ENCODE measurements around the gene UBR1.
"Not testable (repeated sequence)": the region's sequence is repeated elsewhere in the genome, so short reads cannot be mapped to it uniquely, and the experiment has no call there.

Gene UBR1

GRCh38 chr15:43048935-43049334, 56.9 kb downstream of the UBR1 start:
- no peak for DNase-seq

- DNase-seq: no peak
These were observed 59.4 kb downstream of the UBR1 start for GRCh38 chr15:43046484-43046883.

GRCh38 chr15:43042885-43043284, 63.0 kb downstream of the UBR1 start:
- DNase-seq: no peak

- DNase-seq: not testable (repeated sequence)
These were observed 64.8 kb downstream of the UBR1 start for GRCh38 chr15:43041085-43041484.

GRCh38 chr15:43035240-43035639, 70.6 kb downstream of the UBR1 start:
- DNase-seq: not testable (repeated sequence)

GRCh38 chr15:43029476-43029875, 76.4 kb downstream of the UBR1 start:
- no peak for DNase-seq

GRCh38 chr15:43025150-43025549, 80.7 kb downstream of the UBR1 start:
- DNase-seq: no peak

GRCh38 chr15:43014671-43015070, 91.2 kb downstream of the UBR1 start:
- not testable (repeated sequence) for DNase-seq

- DNase-seq: no peak
These were observed 96.6 kb downstream of the UBR1 start for GRCh38 chr15:43009206-43009605.

GRCh38 chr15:43008150-43008549, 97.7 kb downstream of the UBR1 start:
- no peak for DNase-seq

GRCh38 chr15:43007551-43007950, 98.3 kb downstream of the UBR1 start:
- no peak for DNase-seq

- no peak for DNase-seq
These were observed 98.8 kb downstream of the UBR1 start for GRCh38 chr15:43006991-43007390.

- not testable (repeated sequence) for DNase-seq
These were observed 100.8 kb downstream of the UBR1 start for GRCh38 chr15:43004886-43005595.

- DNase-seq: no peak
These were observed 106.5 kb downstream of the UBR1 start for GRCh38 chr15:42999201-42999779.

GRCh38 chr15:42996871-42997270, 109.0 kb downstream of the UBR1 start:
- DNase-seq: no peak

GRCh38 chr15:42994546-42994945, 111.3 kb downstream of the UBR1 start:
- no peak for DNase-seq

- DNase-seq: no peak
These were observed 113.2 kb downstream of the UBR1 start for GRCh38 chr15:42992626-42993025.

- DNase-seq: no peak
These were observed 119.0 kb downstream of the UBR1 start for GRCh38 chr15:42986693-42987342.

GRCh38 chr15:42984493-42985034, 121.3 kb downstream of the UBR1 start:
- no peak for DNase-seq

- not testable (repeated sequence) for DNase-seq
These were observed 126.7 kb downstream of the UBR1 start for GRCh38 chr15:42979113-42979512.

- DNase-seq: no peak
These were observed 131.5 kb downstream of the UBR1 start for GRCh38 chr15:42974202-42974862.

- DNase-seq: no peak
These were observed 132.7 kb downstream of the UBR1 start for GRCh38 chr15:42973114-42973513.

- DNase-seq: no peak
These were observed 134.0 kb downstream of the UBR1 start for GRCh38 chr15:42971830-42972229.
